Gastroesophageal sphincter (tissue), 4 donors: ENCODE results near the gene KDM2A. TPM values are rescaled to one million over a fixed set of nuclear protein-coding genes. Genes with fewer than 3 reads are reported as not detected.

Source experiments
- ATAC-seq: fragments of 150-250 bp; one replicate; pipeline ENCODE4 v1.9.1; 2016; ENCODE audit warnings: mild to moderate bottlenecking, moderate library complexity
- H3K27ac ChIP-seq, 4 donors: fragments of 200-600 bp; sonication (generic) in 3 of 4; 1 replicate in 3 of 4; 2 replicates in 1 of 4; pipeline ENCODE4 v1.5.1; 2016 to 2019
- H3K27me3 ChIP-seq: fragments of 200-600 bp; sonication (generic); one replicate; pipeline ENCODE4 v1.5.1; 2019
- H3K36me3 ChIP-seq, 2 donors: fragments of 200-600 bp; sonication (generic); one replicate each; pipeline ENCODE4 v1.5.1; 2019; ENCODE audit warnings: control low read depth in 1 of 2
- H3K4me1 ChIP-seq, 3 donors: fragments of 200-600 bp; sonication (generic); 1 replicate in 2 of 3; 2 replicates in 1 of 3; pipeline ENCODE4 v1.5.1; 2016 to 2019; ENCODE audit warnings: control low read depth in 2 of 3
- H3K4me3 ChIP-seq, 2 donors: fragments of 200-600 bp; sonication (generic); one replicate each; pipeline ENCODE4 v1.5.1; 2019; ENCODE audit warnings: mild to moderate bottlenecking in 1 of 2, moderate library complexity in 1 of 2
- H3K9me3 ChIP-seq, 3 donors: fragments of 200-600 bp; sonication (generic); one replicate each; pipeline ENCODE4 v1.5.1; 2017 to 2019; ENCODE audit warnings: control low read depth in 2 of 3
- EP300 ChIP-seq: sonication (generic); formaldehyde crosslinking; IDR thresholded peaks from one replicate; pipeline ENCODE4 v1.6.1; 2017; ENCODE audit warnings: antibody characterized with exemption, mild to moderate bottlenecking
- POLR2A ChIP-seq, 2 donors: fragments of 450-650 bp; IDR thresholded peaks; one replicate each; pipeline ENCODE4 v1.6.1; 2017; ENCODE audit warnings: antibody characterized with exemption in 2 of 2, mild to moderate bottlenecking in 2 of 2, moderate library complexity in 1 of 2
- POLR2AphosphoS5 ChIP-seq: sonication (generic); formaldehyde crosslinking; IDR thresholded peaks from one replicate; pipeline ENCODE4 v1.6.1; 2017; ENCODE audit warnings: antibody characterized with exemption
- WGBS, 2 donors: methylation state at CpG; one replicate each; pipeline ENCODE4 v1.1.5; 2018; ENCODE audit warnings: low coverage in 1 of 2; 5-methylcytosine and 5-hydroxymethylcytosine counted together
- total RNA-seq, 4 donors: library from RNA; depleted of rRNA; stranded (reverse); fragments of >200 nt; gene quantifications; one replicate each; pipeline ENCODE4 v1.1.0, GENCODE V29; 2016
- TF ChIP-seq, protein P1 (sequence below), 4 experiments: fragments of 200-600 bp in 2 of 4; fragments of 450-650 bp in 2 of 4; sonication (generic) in 1 of 4; IDR thresholded peaks; one replicate each; pipeline ENCODE4 v1.5.1; 2017 to 2019; ENCODE audit warnings: antibody characterized with exemption in 4 of 4, mild to moderate bottlenecking in 2 of 4, moderate library complexity in 2 of 4

Gene KDM2A
- total RNA-seq, 4 donors from 2014 or later = 35.4 to 68.0 (median 48.3) TPM

DNA sequence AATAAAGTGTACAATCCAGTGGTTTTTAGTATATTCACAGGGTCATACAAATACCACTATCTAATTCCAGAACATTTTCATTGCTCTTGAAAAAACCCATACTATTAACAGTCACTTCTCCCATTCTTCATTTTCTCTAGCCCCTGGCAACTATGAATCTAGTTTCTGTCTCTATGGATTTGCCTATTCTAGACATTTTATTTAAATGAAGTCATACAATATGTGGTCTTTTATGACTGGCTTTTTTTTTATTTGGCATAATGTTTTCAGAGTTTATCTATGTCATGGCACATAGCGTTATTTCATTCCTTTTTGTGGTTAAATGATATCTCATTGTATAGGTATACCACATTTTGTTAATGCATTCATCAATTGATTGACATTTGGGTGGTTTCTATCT lies 59.4 kb downstream of the KDM2A start:
- Histone ChIP-seq H3K27me3 (no peaks in the 10 kb centered on the region), H3K9me3 (no peaks in the 10 kb centered on the region), H3K4me1 (peaks cover 4 to 58% (median 8%) of the 10 kb centered on the region in 3 donors), H3K36me3 (peaks cover 0 to 36% of the 10 kb centered on the region in 2 donors), H3K4me3 (no peak overlapping the region), H3K27ac (no peak overlapping the region)
- ATAC-seq = no peak
- 53 to 85% methylated on average over 1 of the region's 1 CpG for WGBS, 2 donors
- TF ChIP-seq, protein P1, sequence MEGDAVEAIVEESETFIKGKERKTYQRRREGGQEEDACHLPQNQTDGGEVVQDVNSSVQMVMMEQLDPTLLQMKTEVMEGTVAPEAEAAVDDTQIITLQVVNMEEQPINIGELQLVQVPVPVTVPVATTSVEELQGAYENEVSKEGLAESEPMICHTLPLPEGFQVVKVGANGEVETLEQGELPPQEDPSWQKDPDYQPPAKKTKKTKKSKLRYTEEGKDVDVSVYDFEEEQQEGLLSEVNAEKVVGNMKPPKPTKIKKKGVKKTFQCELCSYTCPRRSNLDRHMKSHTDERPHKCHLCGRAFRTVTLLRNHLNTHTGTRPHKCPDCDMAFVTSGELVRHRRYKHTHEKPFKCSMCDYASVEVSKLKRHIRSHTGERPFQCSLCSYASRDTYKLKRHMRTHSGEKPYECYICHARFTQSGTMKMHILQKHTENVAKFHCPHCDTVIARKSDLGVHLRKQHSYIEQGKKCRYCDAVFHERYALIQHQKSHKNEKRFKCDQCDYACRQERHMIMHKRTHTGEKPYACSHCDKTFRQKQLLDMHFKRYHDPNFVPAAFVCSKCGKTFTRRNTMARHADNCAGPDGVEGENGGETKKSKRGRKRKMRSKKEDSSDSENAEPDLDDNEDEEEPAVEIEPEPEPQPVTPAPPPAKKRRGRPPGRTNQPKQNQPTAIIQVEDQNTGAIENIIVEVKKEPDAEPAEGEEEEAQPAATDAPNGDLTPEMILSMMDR (IDR thresholded peaks at IDR 0.05) = no peak
- TF ChIP-seq POLR2A (IDR thresholded peaks at IDR 0.05) (no peak), POLR2AphosphoS5 (no peak)

DNA sequence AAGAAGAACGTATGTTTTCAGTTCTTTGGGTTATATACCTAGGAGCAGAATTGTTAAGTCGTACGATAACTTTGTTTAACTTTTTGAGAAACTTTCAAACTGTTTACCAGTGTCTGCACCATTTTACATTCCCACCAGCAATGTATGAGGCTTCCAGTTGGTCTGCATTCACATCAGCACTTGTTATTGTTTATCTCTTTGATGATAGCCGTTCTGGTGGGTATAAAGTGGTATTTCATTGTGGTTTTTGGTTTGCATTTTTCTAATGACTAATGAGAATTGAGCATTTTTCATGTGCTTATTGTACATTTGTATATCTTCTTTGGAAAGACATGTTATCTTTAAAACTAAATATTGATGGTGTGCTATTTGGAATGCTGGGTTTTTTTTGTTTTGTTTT lies 59.8 kb downstream of the KDM2A start:
- TF ChIP-seq, protein P1 (IDR thresholded peaks at IDR 0.05) = no peak
- no peak for TF ChIP-seq EP300
- no peak for TF ChIP-seq POLR2A (IDR thresholded peaks at IDR 0.05)
- no peak for TF ChIP-seq POLR2AphosphoS5
- no peak for ATAC-seq
- Histone ChIP-seq H3K9me3 (no peaks in the 10 kb centered on the region), H3K36me3 (peaks cover 0 to 40% of the 10 kb centered on the region in 2 donors), H3K27ac (no peak overlapping the region), H3K27me3 (no peaks in the 10 kb centered on the region), H3K4me1 (peaks cover 4 to 54% (median 8%) of the 10 kb centered on the region in 3 donors), H3K4me3 (no peak overlapping the region)
- WGBS, 2 donors = 70 to 81% methylated on average over 4 of the region's 4 CpGs

DNA sequence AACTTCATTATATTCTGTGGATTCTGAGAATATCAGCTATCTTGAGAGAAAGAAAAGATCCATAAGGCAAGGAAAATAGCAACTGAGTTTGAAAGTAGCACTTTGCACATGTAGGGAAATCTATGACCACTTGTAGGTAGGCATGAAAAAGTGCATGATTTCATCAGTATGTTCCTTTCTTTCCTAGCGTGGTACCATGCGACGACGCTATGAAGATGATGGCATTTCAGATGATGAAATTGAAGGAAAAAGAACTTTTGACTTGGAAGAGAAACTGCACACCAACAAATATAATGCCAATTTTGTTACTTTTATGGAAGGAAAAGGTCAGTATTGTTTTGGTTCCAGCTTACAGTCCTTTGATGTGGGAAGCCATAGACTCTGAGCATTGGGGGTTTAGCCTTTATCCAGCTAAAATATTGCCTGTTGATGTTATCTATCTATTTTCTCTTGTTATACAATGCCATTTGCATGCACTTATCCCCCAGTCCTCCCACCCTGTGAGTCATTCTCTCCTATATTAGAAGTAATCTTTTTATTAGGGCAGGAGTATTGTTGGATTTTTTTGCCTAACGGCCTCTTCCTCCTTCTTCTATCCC lies 60.9 kb downstream of the KDM2A start:
- WGBS, 2 donors = 70 to 75% methylated on average over 5 of the region's 5 CpGs
- no peaks in the 10 kb centered on the region for H3K9me3 ChIP-seq
- no peak for ATAC-seq
- no peak overlapping the region for H3K27ac ChIP-seq
- no peak for TF ChIP-seq POLR2A (IDR thresholded peaks at IDR 0.05)
- TF ChIP-seq, protein P1 (IDR thresholded peaks at IDR 0.05) = no peak
- TF ChIP-seq POLR2AphosphoS5 = no peak
- TF ChIP-seq EP300 = no peak
- H3K36me3 ChIP-seq = peaks cover 0 to 50% of the 10 kb centered on the region in 2 donors
- H3K4me3 ChIP-seq = no peak overlapping the region
- H3K4me1 ChIP-seq = peaks cover 3 to 44% (median 4%) of the 10 kb centered on the region in 3 donors
- no peaks in the 10 kb centered on the region for H3K27me3 ChIP-seq

DNA sequence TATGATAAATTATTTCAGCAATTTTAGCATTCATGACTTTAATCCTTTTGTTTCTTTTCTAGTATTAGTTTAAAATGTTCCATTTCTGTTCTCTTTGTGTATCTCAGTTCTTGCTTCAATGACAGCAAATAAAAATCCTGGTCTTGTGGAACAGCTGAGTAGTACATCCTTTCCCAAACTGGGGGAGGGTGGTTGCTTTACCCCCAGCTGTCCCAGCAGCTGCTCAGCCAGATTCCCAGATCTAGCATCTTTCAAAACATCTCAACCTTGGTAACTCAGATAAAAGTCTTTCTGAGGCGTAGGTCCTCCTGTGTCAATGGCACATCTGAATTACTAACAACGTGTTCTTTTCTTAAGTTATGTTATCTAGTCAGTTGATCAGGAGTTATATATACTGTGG lies 75.0 kb downstream of the KDM2A start:
- no peak for ATAC-seq
- Histone ChIP-seq H3K9me3 (no peaks in the 10 kb centered on the region), H3K27ac (no peak overlapping the region), H3K27me3 (no peaks in the 10 kb centered on the region), H3K4me1 (no peaks in the 10 kb centered on the region), H3K36me3 (peaks cover 0 to 69% of the 10 kb centered on the region in 2 donors), H3K4me3 (no peak overlapping the region)
- TF ChIP-seq, protein P1 (IDR thresholded peaks at IDR 0.05) = no peak
- no peak for TF ChIP-seq POLR2AphosphoS5
- no peak for TF ChIP-seq POLR2A (IDR thresholded peaks at IDR 0.05)
- no peak for TF ChIP-seq EP300
- WGBS, 2 donors = 85 to 95% methylated on average over 2 of the region's 2 CpGs

DNA sequence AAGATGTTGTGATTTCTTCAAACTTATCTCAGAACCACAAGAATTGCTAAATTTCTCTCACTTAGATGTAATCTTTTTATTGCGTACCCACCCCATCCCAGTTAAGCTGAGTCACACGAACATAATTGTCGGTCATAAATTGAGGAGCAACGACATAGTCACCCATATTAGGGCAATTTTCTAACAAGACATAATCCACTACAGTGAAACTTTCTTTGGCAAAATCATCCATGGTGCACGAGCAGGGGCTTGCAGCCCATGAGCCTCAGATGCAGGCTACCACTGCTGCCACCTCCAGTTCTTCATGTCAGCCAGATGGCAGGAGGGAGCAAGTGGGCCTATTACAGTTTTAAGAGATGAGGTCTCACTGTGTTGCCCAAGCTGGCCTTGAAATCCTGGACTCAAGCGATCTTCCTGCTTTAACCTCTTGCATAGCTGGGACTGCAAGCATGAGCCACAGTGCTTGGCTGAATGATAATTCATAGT lies 77.0 kb downstream of the KDM2A start:
- WGBS, 2 donors = 75 to 92% methylated on average over 2 to 5 of the region's 6 CpGs

More for the DNA sequence above, 77.0 kb downstream of the KDM2A start:
- TF ChIP-seq EP300 (no peak), POLR2A (IDR thresholded peaks at IDR 0.05) (no peak), POLR2AphosphoS5 (no peak)
- TF ChIP-seq, protein P1 (IDR thresholded peaks at IDR 0.05) = no peak
- Histone ChIP-seq H3K27ac (no peak overlapping the region), H3K27me3 (no peaks in the 10 kb centered on the region), H3K4me1 (no peaks in the 10 kb centered on the region), H3K9me3 (no peaks in the 10 kb centered on the region), H3K36me3 (peaks cover 0 to 70% of the 10 kb centered on the region in 2 donors), H3K4me3 (no peak overlapping the region)
- ATAC-seq = no peak
